ENCODE measurements around the gene MRPL58.

GRCh38 chr17:74971842-74972106, 40.7 kb upstream of the MRPL58 start:
- TF ChIP-seq CTCF (conservative IDR thresholded peaks at IDR 0.05; ENCODE audit: low read depth in 2 of 2) (no peak), POLR2AphosphoS5 (IDR thresholded peaks at IDR 0.05; ENCODE audit: low read depth) (no peak), EZH2 (IDR thresholded peaks at IDR 0.05; ENCODE audit: low read depth, unreplicated experiment) (no peak), CREB1 (CRISPR knock-in tag; IDR thresholded peaks at IDR 0.05; ENCODE audit: low read depth) (no peak), JUNB (IDR thresholded peaks at IDR 0.05; ENCODE audit: unreplicated experiment) (no peak), EZH2phosphoT487 (IDR thresholded peaks at IDR 0.05; ENCODE audit: unreplicated experiment) (no peak), NANOG (IDR thresholded peaks at IDR 0.05; ENCODE audit: borderline replicate concordance) (no peak), ETS1 (IDR thresholded peaks at IDR 0.05) (no peak), STAT1 (IDR thresholded peaks at IDR 0.05; ENCODE audit: unreplicated experiment) (no peak), REST (IDR thresholded peaks at IDR 0.05; ENCODE audit: unreplicated experiment) (no peak)
